Adrenal gland (tissue), 12 donors: ENCODE measurements around the gene ANKRD30B. TPM values are rescaled to one million over a fixed set of nuclear protein-coding genes. Genes with fewer than 3 reads are reported as not detected.
"Not testable (repeated sequence)": the region's sequence is repeated elsewhere in the genome, so short reads cannot be mapped to it uniquely, and the experiment has no call there.

Source experiments
- DNase-seq, 7 donors: peaks; one replicate each; pipeline ENCODE4 v3.0.0-alpha.2; 2019 to 2020
- H3K27ac ChIP-seq, 5 donors: fragments of 200-600 bp; sonication (generic) in 4 of 5; 1 replicate in 3 of 5; 2 replicates in 2 of 5; pipeline versions ENCODE4 v1.5.1 to v1.8.0; 2016 to 2020; ENCODE audit warnings: mild to moderate bottlenecking in 1 of 5
- H3K27me3 ChIP-seq: fragments of 200-600 bp; 2 replicates; pipeline ENCODE4 v1.8.0; 2021
- H3K36me3 ChIP-seq, 2 donors: fragments of 200-600 bp; replicated peaks in 1 of 2; 1 replicate in 1 of 2; 2 replicates in 1 of 2; pipeline versions ENCODE4 v1.5.1 to v1.8.0; 2018 to 2022
- H3K4me1 ChIP-seq, 2 donors: fragments of 200-600 bp; replicated peaks in 1 of 2; 1 replicate in 1 of 2; 2 replicates in 1 of 2; pipeline versions ENCODE4 v1.5.1 to v1.8.0; 2018 to 2021
- H3K4me3 ChIP-seq, 4 donors: fragments of 200-600 bp; sonication (generic) in 3 of 4; one replicate each; pipeline ENCODE4 v1.5.1; 2016 to 2018
- H3K9me3 ChIP-seq, 3 donors: fragments of 200-600 bp; sonication (generic) in 1 of 3; replicated peaks in 1 of 3; 1 replicate in 2 of 3; 2 replicates in 1 of 3; pipeline versions ENCODE4 v1.5.1 to v1.8.0; 2016 to 2021
- POLR2A ChIP-seq, 2 donors: fragments of 450-650 bp; IDR thresholded peaks; one replicate each; pipeline ENCODE4 v1.6.1; 2017; ENCODE audit warnings: antibody characterized with exemption in 2 of 2, mild to moderate bottlenecking in 2 of 2, moderate library complexity in 1 of 2
- WGBS, 4 donors: extraction: QIAGEN DNeasy Blood & Tissue Kit in 2 of 4; methylation state at CpG; one replicate each; pipeline versions ENCODE4 v1.1.5 to v1.1.7; 2013 to 2017; 5-methylcytosine and 5-hydroxymethylcytosine counted together
- intact Hi-C, 2 donors: fragments of 100-400 bp; cut with DNase I; formaldehyde crosslinking; loops; one replicate each; pipeline versions ENCODE4 v1.14.1 to v1.15.0; 2022 to 2023
- polyA plus RNA-seq, 3 donors: library from polyadenylated mRNA; stranded (reverse); fragments of 200-250 nt in 2 of 3; fragments of 350-450 nt in 1 of 3; fragmentation: Illumina TruSeq in 1 of 3; extraction: RNeasy Lipid Tissue Mini Kit (QIAGEN cat#74804) in 1 of 3; gene quantifications; one replicate each; pipeline ENCODE4 v1.2.3, GENCODE V29; 2013 to 2014
- total RNA-seq, 9 donors: library from RNA; depleted of rRNA in 4 of 9; stranded (reverse); fragments of >200 nt in 4 of 9; fragments of 120-200 nt in 1 of 9; fragmentation: NEBNext Ultra II Directional in 1 of 9; extraction: Animal tissue kit (Norgen Biotek cat#: 25700) in 1 of 9; gene quantifications; one replicate each; pipeline versions ENCODE4 v1.1.0 to v1.2.4, GENCODE V29; 2013 to 2023
- TF ChIP-seq, protein P1 (sequence below), 6 experiments: fragments of 450-650 bp in 4 of 6; fragments of 200-600 bp in 2 of 6; sonication (generic) in 1 of 6; IDR thresholded peaks; 1 replicate in 5 of 6; 2 replicates in 1 of 6; pipeline versions ENCODE4 v1.5.1 to v1.8.0; 2016 to 2021; ENCODE audit warnings: antibody characterized with exemption in 6 of 6, mild to moderate bottlenecking in 2 of 6, moderate library complexity in 1 of 6
- donor health status: healthy with polysubstance abuse.
- donor health status: Bipolar disorder and iron deficiency.
- donor health status: DM: yes; HTN: yes; CAD: no.
- donor health status: DM: no; HTN: no; CAD: no.
- donor health status: DM: no; HTN: no; CAD: no.
- donor health status: DM: yes; HTN: yes; CAD: no.

ANKRD30B gene
- total and polyA plus RNA-seq, 12 donors, result 0.04 to 9.7 (median 0.61) TPM; not detected in 4

GRCh38 chr18:14776801-14777200, 28.8 kb downstream of the ANKRD30B start:
- intact Hi-C loops, result no loop called here
- no peaks in the 10 kb centered on the region for H3K4me1 ChIP-seq
- no peaks in the 10 kb centered on the region for H3K36me3 ChIP-seq
- no peak overlapping the region for H3K27ac ChIP-seq
- H3K4me3 ChIP-seq, result no peak overlapping the region
- H3K27me3 ChIP-seq, result no peaks in the 10 kb centered on the region
- H3K9me3 ChIP-seq, result no peaks in the 10 kb centered on the region
- no peak for TF ChIP-seq POLR2A (IDR thresholded peaks at IDR 0.05)
- TF ChIP-seq, protein P1, sequence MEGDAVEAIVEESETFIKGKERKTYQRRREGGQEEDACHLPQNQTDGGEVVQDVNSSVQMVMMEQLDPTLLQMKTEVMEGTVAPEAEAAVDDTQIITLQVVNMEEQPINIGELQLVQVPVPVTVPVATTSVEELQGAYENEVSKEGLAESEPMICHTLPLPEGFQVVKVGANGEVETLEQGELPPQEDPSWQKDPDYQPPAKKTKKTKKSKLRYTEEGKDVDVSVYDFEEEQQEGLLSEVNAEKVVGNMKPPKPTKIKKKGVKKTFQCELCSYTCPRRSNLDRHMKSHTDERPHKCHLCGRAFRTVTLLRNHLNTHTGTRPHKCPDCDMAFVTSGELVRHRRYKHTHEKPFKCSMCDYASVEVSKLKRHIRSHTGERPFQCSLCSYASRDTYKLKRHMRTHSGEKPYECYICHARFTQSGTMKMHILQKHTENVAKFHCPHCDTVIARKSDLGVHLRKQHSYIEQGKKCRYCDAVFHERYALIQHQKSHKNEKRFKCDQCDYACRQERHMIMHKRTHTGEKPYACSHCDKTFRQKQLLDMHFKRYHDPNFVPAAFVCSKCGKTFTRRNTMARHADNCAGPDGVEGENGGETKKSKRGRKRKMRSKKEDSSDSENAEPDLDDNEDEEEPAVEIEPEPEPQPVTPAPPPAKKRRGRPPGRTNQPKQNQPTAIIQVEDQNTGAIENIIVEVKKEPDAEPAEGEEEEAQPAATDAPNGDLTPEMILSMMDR (IDR thresholded peaks at IDR 0.05), result no peak
- no peak for DNase-seq
- WGBS, 4 donors, result 48 to 68% (median 52%) methylated on average over 2 of the region's 2 CpGs

- Histone ChIP-seq H3K9me3 (no peaks in the 10 kb centered on the region), H3K27ac (no peak overlapping the region), H3K36me3 (no peaks in the 10 kb centered on the region), H3K27me3 (no peaks in the 10 kb centered on the region), H3K4me3 (no peak overlapping the region), H3K4me1 (no peaks in the 10 kb centered on the region)
- no peak for TF ChIP-seq POLR2A (IDR thresholded peaks at IDR 0.05)
- TF ChIP-seq, protein P1 (IDR thresholded peaks at IDR 0.05), result no peak
- intact Hi-C loops, result loop anchor here in 1 of 2 donors (10.0 kb wide), 1 partner anchor 47 kb away; no protein-coding TSS in a partner anchor
- DNase-seq, result no peak
- WGBS, 4 donors, result 70 to 84% (median 77%) methylated on average over 3 of the region's 3 CpGs
Measured at GRCh38 chr18:14781671-14782070, 33.7 kb downstream of the ANKRD30B start.

DNA sequence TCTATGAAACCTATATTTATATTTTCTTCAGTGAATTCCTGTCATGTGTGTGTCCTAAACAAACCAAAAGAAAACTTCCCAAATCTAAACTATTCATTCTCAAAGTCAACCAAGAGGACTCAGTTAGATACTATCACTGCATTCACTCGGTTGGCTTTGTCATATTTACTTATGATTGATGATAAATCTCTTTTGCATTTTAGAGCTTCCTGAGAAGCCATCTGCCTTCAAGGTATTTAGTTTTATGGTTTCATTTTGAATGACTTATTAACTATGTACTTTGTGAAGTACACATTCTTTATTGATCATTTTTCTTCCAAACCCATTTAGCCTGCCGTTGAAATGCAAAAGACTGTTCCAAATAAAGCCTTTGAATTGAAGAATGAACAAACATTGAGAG, 36.2 kb downstream of the ANKRD30B start:
- Histone ChIP-seq H3K27me3 (no peaks in the 10 kb centered on the region), H3K4me1 (no peaks in the 10 kb centered on the region), H3K4me3 (no peak overlapping the region), H3K36me3 (no peaks in the 10 kb centered on the region), H3K27ac (no peak overlapping the region), H3K9me3 (no peaks in the 10 kb centered on the region)
- DNase-seq, result no peak
- 51 to 64% (median 55%) methylated on average over 2 of the region's 2 CpGs for WGBS, 4 donors
- no peak for TF ChIP-seq POLR2A (IDR thresholded peaks at IDR 0.05)
- TF ChIP-seq, protein P1 (IDR thresholded peaks at IDR 0.05), result no peak
- intact Hi-C loops, result loop anchor here in 1 of 2 donors (10.0 kb wide), 1 partner anchor 49 kb away; no protein-coding TSS in a partner anchor

DNA sequence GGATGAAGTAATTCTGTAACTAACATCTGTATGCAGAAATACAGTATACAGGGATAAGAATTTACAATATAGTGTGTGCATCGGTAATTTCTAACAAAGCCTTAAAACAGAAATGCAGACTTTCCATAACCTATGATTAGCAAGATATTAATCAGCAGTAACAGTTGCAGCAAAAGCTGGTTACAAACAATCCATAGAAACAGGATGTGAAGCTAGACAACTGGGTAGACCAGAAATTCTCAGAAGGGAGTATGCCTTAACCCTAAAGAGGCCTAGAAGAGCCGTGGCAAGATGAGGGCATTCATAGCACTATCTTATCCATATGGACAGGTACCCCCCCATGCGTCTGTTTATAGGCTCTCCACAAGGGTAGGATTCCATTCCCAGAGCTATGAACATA, 48.9 kb downstream of the ANKRD30B start:
- H3K27me3 ChIP-seq, DNase-seq, H3K9me3 ChIP-seq, H3K27ac ChIP-seq, H3K4me1 ChIP-seq, intact Hi-C loops, H3K4me3 ChIP-seq, H3K36me3 ChIP-seq: not testable (repeated sequence)
- WGBS, 4 donors, result 71 to 93% (median 87%) methylated on average over 2 to 3 of the region's 3 CpGs

GRCh38 chr18:14797969-14798764, 50.2 kb downstream of the ANKRD30B start:
- H3K9me3 ChIP-seq, H3K27ac ChIP-seq, DNase-seq, H3K27me3 ChIP-seq, H3K36me3 ChIP-seq, intact Hi-C loops, H3K4me3 ChIP-seq, H3K4me1 ChIP-seq: not testable (repeated sequence)
- 80 to 94% (median 88%) methylated on average over 10 to 11 of the region's 12 CpGs for WGBS, 4 donors

GRCh38 chr18:14811081-14811480, 63.1 kb downstream of the ANKRD30B start:
- intact Hi-C loops, H3K27ac ChIP-seq, H3K4me1 ChIP-seq, H3K27me3 ChIP-seq, H3K4me3 ChIP-seq, H3K36me3 ChIP-seq, H3K9me3 ChIP-seq, DNase-seq: not testable (repeated sequence)
- WGBS, 4 donors, result 86 to 92% (median 89%) methylated on average over 12 to 13 of the region's 13 CpGs

DNA sequence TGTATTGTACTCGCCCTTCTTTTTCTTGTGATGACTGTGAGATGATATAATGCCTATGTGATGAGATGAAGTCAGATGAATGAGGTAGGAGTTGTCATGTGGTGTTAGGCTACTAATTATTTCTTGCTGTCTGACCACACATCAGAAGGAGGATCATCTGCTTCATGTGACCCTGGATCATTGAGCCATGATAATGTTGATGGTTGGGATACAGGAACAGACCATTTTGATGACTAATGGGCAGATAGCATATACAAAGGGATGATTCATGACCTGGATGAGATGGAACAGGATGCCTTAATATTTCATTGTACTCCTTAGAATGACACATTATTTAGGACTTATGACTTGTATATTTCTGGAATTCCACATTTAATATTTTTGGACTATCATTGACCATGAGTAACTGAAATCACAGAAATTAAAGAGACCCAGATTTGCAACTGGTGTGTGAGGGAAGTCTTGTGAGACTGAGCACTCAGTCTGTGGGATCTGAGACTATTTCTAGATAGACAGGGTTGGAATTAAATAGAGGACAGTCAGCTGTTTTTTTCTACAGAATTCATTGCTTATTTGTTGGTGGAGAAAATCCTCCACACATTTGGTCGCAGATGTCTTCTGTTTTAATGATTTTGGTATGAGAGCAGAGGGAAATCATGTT, 79.1 kb downstream of the ANKRD30B start:
- H3K27me3 ChIP-seq, H3K27ac ChIP-seq, H3K4me1 ChIP-seq, H3K4me3 ChIP-seq, DNase-seq, H3K9me3 ChIP-seq, intact Hi-C loops, H3K36me3 ChIP-seq: not testable (repeated sequence)
- WGBS, 4 donors, result 39 to 84% (median 57%) methylated on average over 2 of the region's 2 CpGs

- H3K4me3 ChIP-seq, H3K36me3 ChIP-seq, intact Hi-C loops, H3K27me3 ChIP-seq, H3K27ac ChIP-seq, H3K4me1 ChIP-seq, H3K9me3 ChIP-seq, DNase-seq: not testable (repeated sequence)
- WGBS, 4 donors, result 82 to 94% (median 87%) methylated on average over 2 of the region's 2 CpGs
Measured at GRCh38 chr18:14841607-14842006, 93.6 kb downstream of the ANKRD30B start.
